GM18498 (cell line): Measurements from ENCODE around the gene EME2.
"Not testable (repeated sequence)": the region's sequence is repeated elsewhere in the genome, so short reads cannot be mapped to it uniquely, and the experiment has no call there.

Experiments
- ATAC-seq: cut with Tn5 transposase; IDR thresholded peaks from one replicate; pipeline ENCODE4 v1.9.1; 2021; ENCODE audit warnings: mild to moderate bottlenecking, moderate library complexity; ENCODE audit not compliant: unreplicated experiment

The EME2 gene

GRCh38 chr16:1790261-1790610, 17.6 kb downstream of the EME2 start:
- no peak for ATAC-seq

GRCh38 chr16:1790611-1791255, 18.1 kb downstream of the EME2 start:
- ATAC-seq: no peak

- no peak for ATAC-seq
Measured at GRCh38 chr16:1791256-1791942, 18.8 kb downstream of the EME2 start.

- ATAC-seq: no peak
Measured at GRCh38 chr16:1791943-1792812, 19.6 kb downstream of the EME2 start.

- ATAC-seq: no peak
Measured at GRCh38 chr16:1792836-1793577, 20.4 kb downstream of the EME2 start.

- no peak for ATAC-seq
Measured at GRCh38 chr16:1793578-1794220, 21.1 kb downstream of the EME2 start, which contains the start of gene IGFALS. IGFALS (minus strand) TSS chr16:1793705; CDS start chr16:1793652, 53 bp downstream.

GRCh38 chr16:1794221-1794871, 21.7 kb downstream of the EME2 start:
- ATAC-seq: no peak

- no peak for ATAC-seq
Measured at GRCh38 chr16:1794908-1795666, 22.5 kb downstream of the EME2 start.

- ATAC-seq: not testable (repeated sequence)
Measured at GRCh38 chr16:1799263-1799662, 26.7 kb downstream of the EME2 start.

- ATAC-seq: no peak
Measured at GRCh38 chr16:1800701-1801100, 28.1 kb downstream of the EME2 start.

- ATAC-seq: no peak
Measured at GRCh38 chr16:1807626-1808025, 35.0 kb downstream of the EME2 start.

- no peak for ATAC-seq
Measured at GRCh38 chr16:1808691-1809090, 36.1 kb downstream of the EME2 start.

- no peak for ATAC-seq
Measured at GRCh38 chr16:1809281-1809801, 36.7 kb downstream of the EME2 start.

GRCh38 chr16:1810106-1810505, 37.5 kb downstream of the EME2 start:
- ATAC-seq: no peak

GRCh38 chr16:1810536-1810935, 37.9 kb downstream of the EME2 start:
- ATAC-seq: no peak

- ATAC-seq: no peak
Measured at GRCh38 chr16:1812732-1813163, 40.1 kb downstream of the EME2 start.

GRCh38 chr16:1815461-1815860, 42.9 kb downstream of the EME2 start:
- ATAC-seq: no peak

- no peak for ATAC-seq
Measured at GRCh38 chr16:1816396-1817275, 44.0 kb downstream of the EME2 start.
